Erythroblast (primary cell): ENCODE measurements around the gene LKAAEAR1.

ENCODE experiments used
- GATA1 ChIP-seq: IDR thresholded peaks from 2 replicates; pipeline ENCODE4 v1.6.1; 2011; ENCODE audit warnings: low read depth, mild to moderate bottlenecking, control low read depth, low read length, moderate library complexity
- POLR2A ChIP-seq: IDR thresholded peaks from 2 replicates; pipeline ENCODE4 v1.6.1; 2011; ENCODE audit warnings: mild to moderate bottlenecking, low read length

DNA sequence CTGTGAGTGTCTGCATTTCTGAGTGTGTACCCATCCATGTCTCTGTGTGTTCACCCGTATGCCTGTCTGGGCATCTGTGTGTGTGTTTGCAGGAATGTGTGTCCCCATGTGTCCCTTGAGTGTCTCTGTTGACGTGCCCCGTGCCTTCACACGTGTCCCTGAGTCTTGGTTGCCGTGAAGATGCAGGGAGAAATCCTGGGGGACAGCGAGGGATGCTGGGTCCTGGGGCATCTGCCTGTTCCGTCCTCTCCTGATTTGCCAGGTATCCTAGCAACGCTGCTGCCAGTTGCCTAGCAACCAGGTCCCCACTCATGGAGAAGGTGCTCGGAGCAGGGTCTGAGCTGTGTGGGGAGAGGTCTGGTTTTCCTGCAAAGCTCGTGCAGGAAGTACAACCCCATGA is 6.0 kb upstream of the LKAAEAR1 start:
- TF ChIP-seq POLR2A (no peak), GATA1 (no peak)
